ENCODE data around the gene GABRP. TPM values are rescaled to one million over a fixed set of nuclear protein-coding genes. Genes with fewer than 3 reads are reported as not detected.

The GABRP gene
- total and polyA plus RNA-seq, 4 donors, result 0.08 to 0.17 TPM; not detected in 2

DNA sequence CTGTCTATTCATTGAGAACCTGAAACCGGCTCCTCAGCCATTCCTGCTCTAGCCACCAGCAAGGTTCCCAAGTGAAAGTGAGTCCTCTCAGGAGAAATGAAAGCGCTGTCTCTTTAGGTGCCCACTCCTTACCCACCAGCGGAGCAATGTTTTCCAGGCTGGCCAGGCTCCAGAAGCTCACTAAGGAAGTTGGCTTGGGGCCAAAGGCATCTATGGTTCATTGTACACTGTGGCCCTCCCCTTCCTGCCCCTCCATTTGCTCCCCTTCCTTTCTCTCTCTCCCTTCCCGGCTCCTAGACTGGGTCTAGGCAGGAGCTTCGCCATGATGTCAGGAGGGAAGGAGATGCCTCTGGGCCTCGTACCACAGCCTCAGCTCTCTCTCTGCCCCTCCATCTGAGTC is 1.1 kb upstream of the GABRP start:
- no peak for DNase-seq (ENCODE audit: low spot score)
- H3K27ac ChIP-seq (ENCODE audit: low read depth in 1 of 2, low read length in 2 of 2), result no peak overlapping the region
- H3K27me3 ChIP-seq (ENCODE audit: control insufficient read depth in 4 of 4, insufficient read depth in 4 of 4, low read length in 3 of 4), result no peaks in the 10 kb centered on the region
- TF ChIP-seq HNF4G (IDR thresholded peaks at IDR 0.05), result no peak
- TF ChIP-seq, protein P1, sequence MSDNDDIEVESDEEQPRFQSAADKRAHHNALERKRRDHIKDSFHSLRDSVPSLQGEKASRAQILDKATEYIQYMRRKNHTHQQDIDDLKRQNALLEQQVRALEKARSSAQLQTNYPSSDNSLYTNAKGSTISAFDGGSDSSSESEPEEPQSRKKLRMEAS (IDR thresholded peaks at IDR 0.05), result no peak
- no peak for TF ChIP-seq YY1 (IDR thresholded peaks at IDR 0.05)
- no peak for TF ChIP-seq JUND (IDR thresholded peaks at IDR 0.05)
- H3K9me3 ChIP-seq (ENCODE audit: control insufficient read depth in 4 of 4, low read length in 3 of 4), result no peaks in the 10 kb centered on the region
- no peaks in the 10 kb centered on the region for H3K4me1 ChIP-seq (ENCODE audit: control insufficient read depth in 4 of 4, insufficient read depth in 4 of 4, low read length in 3 of 4)
- whole genome bisulfite sequencing, result 78% methylated on average over 6 of the region's 6 CpGs
- no peaks in the 10 kb centered on the region for H3K36me3 ChIP-seq (ENCODE audit: control insufficient read depth in 4 of 4, insufficient read depth in 3 of 4, low read depth in 1 of 4, low read length in 3 of 4)
- no peak overlapping the region for H3K9ac ChIP-seq (ENCODE audit: low read depth in 1 of 2, low read length in 2 of 2)
- H3K4me3 ChIP-seq (ENCODE audit: low read depth in 1 of 3, low read length in 3 of 3), result no peak overlapping the region

- Histone ChIP-seq H3K27ac (ENCODE audit: low read depth in 1 of 2, low read length in 2 of 2) (no peak overlapping the region), H3K36me3 (ENCODE audit: control insufficient read depth in 4 of 4, insufficient read depth in 3 of 4, low read depth in 1 of 4, low read length in 3 of 4) (no peaks in the 10 kb centered on the region), H3K9ac (ENCODE audit: low read depth in 1 of 2, low read length in 2 of 2) (no peak overlapping the region), H3K4me1 (ENCODE audit: control insufficient read depth in 4 of 4, insufficient read depth in 4 of 4, low read length in 3 of 4) (no peaks in the 10 kb centered on the region), H3K9me3 (ENCODE audit: control insufficient read depth in 4 of 4, low read length in 3 of 4) (no peaks in the 10 kb centered on the region), H3K27me3 (ENCODE audit: control insufficient read depth in 4 of 4, insufficient read depth in 4 of 4, low read length in 3 of 4) (no peaks in the 10 kb centered on the region), H3K4me3 (ENCODE audit: low read depth in 1 of 3, low read length in 3 of 3) (no peak overlapping the region)
- no peak for TF ChIP-seq TAF1 (conservative IDR thresholded peaks at IDR 0.05)
- TF ChIP-seq NR2F2 (IDR thresholded peaks at IDR 0.05), result no peak
- TF ChIP-seq ATF3 (IDR thresholded peaks at IDR 0.05), result no peak
- no peak for TF ChIP-seq JUND (IDR thresholded peaks at IDR 0.05)
- TF ChIP-seq RXRA (IDR thresholded peaks at IDR 0.05), result no peak
- no peak for TF ChIP-seq FOXA1 (IDR thresholded peaks at IDR 0.05)
- no peak for TF ChIP-seq HNF4A (conservative IDR thresholded peaks at IDR 0.05)
- no peak for TF ChIP-seq YY1 (IDR thresholded peaks at IDR 0.05)
- TF ChIP-seq SP1 (IDR thresholded peaks at IDR 0.05), result no peak
- TF ChIP-seq, protein P2, sequence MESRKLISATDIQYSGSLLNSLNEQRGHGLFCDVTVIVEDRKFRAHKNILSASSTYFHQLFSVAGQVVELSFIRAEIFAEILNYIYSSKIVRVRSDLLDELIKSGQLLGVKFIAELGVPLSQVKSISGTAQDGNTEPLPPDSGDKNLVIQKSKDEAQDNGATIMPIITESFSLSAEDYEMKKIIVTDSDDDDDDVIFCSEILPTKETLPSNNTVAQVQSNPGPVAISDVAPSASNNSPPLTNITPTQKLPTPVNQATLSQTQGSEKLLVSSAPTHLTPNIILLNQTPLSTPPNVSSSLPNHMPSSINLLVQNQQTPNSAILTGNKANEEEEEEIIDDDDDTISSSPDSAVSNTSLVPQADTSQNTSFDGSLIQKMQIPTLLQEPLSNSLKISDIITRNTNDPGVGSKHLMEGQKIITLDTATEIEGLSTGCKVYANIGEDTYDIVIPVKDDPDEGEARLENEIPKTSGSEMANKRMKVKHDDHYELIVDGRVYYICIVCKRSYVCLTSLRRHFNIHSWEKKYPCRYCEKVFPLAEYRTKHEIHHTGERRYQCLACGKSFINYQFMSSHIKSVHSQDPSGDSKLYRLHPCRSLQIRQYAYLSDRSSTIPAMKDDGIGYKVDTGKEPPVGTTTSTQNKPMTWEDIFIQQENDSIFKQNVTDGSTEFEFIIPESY (IDR thresholded peaks at IDR 0.05), result no peak
- no peak for TF ChIP-seq FOXA2 (IDR thresholded peaks at IDR 0.05)
- no peak for TF ChIP-seq EGR1 (IDR thresholded peaks at IDR 0.05; ENCODE audit: low read depth in 2 of 2)
- TF ChIP-seq CTCF (IDR thresholded peaks at IDR 0.05; ENCODE audit: low read depth, low read length, missing input control), result no peak
- 81% methylated on average over 3 of the region's 3 CpGs for WGBS
- no peak for DNase-seq (ENCODE audit: low spot score)
These were observed 1.9 kb downstream of the GABRP start for GRCh38 chr5:170785416-170785815.

DNA sequence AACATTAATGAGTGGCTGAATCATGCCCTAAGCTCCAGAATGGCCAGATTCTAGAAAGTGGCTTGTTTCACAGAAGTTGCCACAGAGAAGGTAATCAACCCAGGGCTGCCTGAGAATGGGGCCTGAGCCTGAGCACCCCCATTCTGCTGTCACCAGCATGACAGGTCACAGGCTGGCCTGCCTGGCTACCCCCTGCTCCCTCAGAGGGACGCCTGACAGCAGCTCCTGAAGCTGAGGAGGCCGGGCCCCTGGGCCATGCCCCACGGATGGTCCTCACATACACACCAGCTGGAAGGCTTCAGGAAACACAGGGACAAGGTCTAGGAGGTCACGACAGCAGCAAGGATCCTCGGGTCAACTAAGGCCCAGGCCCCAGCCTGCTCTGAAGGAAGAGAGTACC is 3.7 kb downstream of the GABRP start:
- no peak overlapping the region for H3K4me3 ChIP-seq (ENCODE audit: low read depth in 1 of 3, low read length in 3 of 3)
- TF ChIP-seq EGR1 (IDR thresholded peaks at IDR 0.05; ENCODE audit: low read depth in 2 of 2) (no peak), FOXA2 (IDR thresholded peaks at IDR 0.05) (no peak), YY1 (IDR thresholded peaks at IDR 0.05) (no peak), CTCF (IDR thresholded peaks at IDR 0.05; ENCODE audit: low read depth, low read length, missing input control) (no peak), JUND (IDR thresholded peaks at IDR 0.05) (no peak), ATF3 (IDR thresholded peaks at IDR 0.05) (no peak), SP1 (IDR thresholded peaks at IDR 0.05) (no peak)
- TF ChIP-seq, protein P2 (IDR thresholded peaks at IDR 0.05), result no peak

More for the DNA sequence above, 3.7 kb downstream of the GABRP start:
- Histone ChIP-seq H3K36me3 (ENCODE audit: control insufficient read depth in 4 of 4, insufficient read depth in 3 of 4, low read depth in 1 of 4, low read length in 3 of 4) (no peaks in the 10 kb centered on the region), H3K9ac (ENCODE audit: low read depth in 1 of 2, low read length in 2 of 2) (no peak overlapping the region), H3K9me3 (ENCODE audit: control insufficient read depth in 4 of 4, low read length in 3 of 4) (no peaks in the 10 kb centered on the region), H3K27me3 (ENCODE audit: control insufficient read depth in 4 of 4, insufficient read depth in 4 of 4, low read length in 3 of 4) (no peaks in the 10 kb centered on the region), H3K4me1 (ENCODE audit: control insufficient read depth in 4 of 4, insufficient read depth in 4 of 4, low read length in 3 of 4) (no peaks in the 10 kb centered on the region), H3K27ac (ENCODE audit: low read depth in 1 of 2, low read length in 2 of 2) (no peak overlapping the region)
- DNase-seq (ENCODE audit: low spot score), result no peak
- 89% methylated on average over 5 of the region's 5 CpGs for WGBS
